Natural killer cell treated with Interleukin-12 subunit alpha and Interleukin-12 subunit beta and Interleukin-15 and Interleukin-18, amount 100 ng/mL, for 72 hours (primary cell): ENCODE measurements around the gene PMFBP1. TPM values are rescaled to one million over a fixed set of nuclear protein-coding genes. Genes with fewer than 3 reads are reported as not detected.

Source experiments
- ATAC-seq, 2 donors: fragments of 150-1000 bp; cut with Tn5 transposase in 1 of 2; sonication (Bioruptor Pico), chemical (Tn5 transposase) in 1 of 2; 2 replicates each; pipeline ENCODE4 v1.10.0; 2021
- DNase-seq: peaks from one replicate; pipeline ENCODE4 v3.0.0; 2022; ENCODE audit warnings: low spot score
- H3K27ac Mint-ChIP-seq, 2 donors: 1 replicate in 1 of 2; 2 replicates in 1 of 2; pipeline ENCODE4 v1.8.0; 2022; ENCODE audit warnings: mixed read lengths in 2 of 2, mild to moderate bottlenecking in 1 of 2, moderate library complexity in 1 of 2
- H3K27me3 Mint-ChIP-seq, 2 donors: 1 replicate in 1 of 2; 2 replicates in 1 of 2; pipeline ENCODE4 v1.8.0; 2022; ENCODE audit warnings: mixed read lengths in 2 of 2
- H3K36me3 Mint-ChIP-seq: one replicate; pipeline ENCODE4 v1.8.0; 2022; ENCODE audit warnings: mixed read lengths
- H3K4me1 Mint-ChIP-seq, 2 donors: 1 replicate in 1 of 2; 2 replicates in 1 of 2; pipeline ENCODE4 v1.8.0; 2022; ENCODE audit warnings: low read depth in 2 of 2, mixed read lengths in 2 of 2, mild to moderate bottlenecking in 1 of 2
- H3K4me3 Mint-ChIP-seq: one replicate; pipeline ENCODE4 v1.8.0; 2022; ENCODE audit warnings: mixed read lengths
- H3K9me3 Mint-ChIP-seq: 2 replicates; pipeline ENCODE4 v1.8.0; 2022; ENCODE audit warnings: mixed read lengths
- total RNA-seq, 2 donors: library from RNA; stranded (reverse); gene quantifications; one replicate each; pipeline ENCODE4 v1.2.3, GENCODE V29; 2022

PMFBP1 gene
- total RNA-seq, 2 donors from 2014 or later, result 0.45 to 0.67 TPM

DNA sequence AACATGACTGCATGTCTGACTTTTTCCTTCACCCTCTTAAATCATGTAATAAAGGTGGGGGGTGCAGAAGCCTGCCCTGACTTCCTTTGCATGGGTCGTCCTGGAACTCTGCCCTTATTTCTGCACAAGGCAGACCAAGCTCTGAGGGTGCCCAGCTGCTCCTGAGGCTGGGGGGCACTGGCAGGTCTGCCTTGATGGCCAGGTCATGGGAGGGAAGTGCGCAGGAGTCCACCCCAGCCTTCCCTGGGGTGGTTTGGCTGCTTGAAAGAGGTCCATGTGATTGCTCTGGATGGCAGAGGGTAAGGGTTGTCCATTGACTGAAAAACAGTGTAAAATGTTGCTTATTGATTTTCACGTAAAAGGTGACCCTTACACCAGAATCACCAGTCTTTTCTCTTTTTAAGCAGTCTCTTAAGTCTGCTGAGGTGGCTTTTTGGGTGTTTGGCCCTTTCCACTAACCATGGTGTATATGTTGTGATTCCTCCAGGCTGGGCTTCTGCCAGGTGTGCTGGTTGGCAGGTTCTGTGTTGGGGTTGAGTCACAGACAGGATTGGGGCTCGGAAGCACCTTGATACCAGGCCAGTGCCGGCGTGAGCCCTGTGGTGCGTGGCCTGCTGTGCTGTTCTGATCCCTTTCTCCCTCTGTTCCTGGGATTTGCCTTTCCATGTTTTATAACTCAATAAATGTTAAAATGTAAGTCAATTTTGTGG, 58.9 kb downstream of the PMFBP1 start:
- Mint-ChIP-seq H3K4me3 (no peak overlapping the region), H3K36me3 (peaks cover 6% of the 10 kb centered on the region), H3K27ac (no peak overlapping the region), H3K27me3 (no peaks in the 10 kb centered on the region), H3K4me1 (no peaks in the 10 kb centered on the region), H3K9me3 (no peaks in the 10 kb centered on the region)
- DNase-seq (no peak), ATAC-seq (no peak)

DNA sequence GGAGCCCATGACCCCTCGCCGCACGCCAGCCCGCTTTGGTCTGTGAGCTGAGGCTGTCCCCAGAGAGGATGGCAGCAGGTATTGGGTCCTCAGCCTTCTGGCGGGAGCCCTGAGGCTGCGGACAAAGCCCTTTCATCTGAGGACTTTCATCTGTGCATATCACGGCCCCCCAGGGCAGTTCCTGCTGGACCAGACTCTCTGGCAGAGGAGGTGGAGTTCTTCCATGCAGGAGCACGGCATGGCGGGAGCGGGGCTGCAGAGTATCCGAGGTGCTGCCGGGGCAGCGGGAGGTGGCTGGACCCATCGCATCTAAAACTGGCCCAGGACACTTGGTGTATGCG, 59.5 kb downstream of the PMFBP1 start:
- Mint-ChIP-seq H3K36me3 (peaks cover 10% of the 10 kb centered on the region), H3K9me3 (no peaks in the 10 kb centered on the region), H3K4me3 (no peak overlapping the region), H3K4me1 (no peaks in the 10 kb centered on the region), H3K27ac (no peak overlapping the region), H3K27me3 (no peaks in the 10 kb centered on the region)
- no peak for ATAC-seq
- DNase-seq, result no peak

DNA sequence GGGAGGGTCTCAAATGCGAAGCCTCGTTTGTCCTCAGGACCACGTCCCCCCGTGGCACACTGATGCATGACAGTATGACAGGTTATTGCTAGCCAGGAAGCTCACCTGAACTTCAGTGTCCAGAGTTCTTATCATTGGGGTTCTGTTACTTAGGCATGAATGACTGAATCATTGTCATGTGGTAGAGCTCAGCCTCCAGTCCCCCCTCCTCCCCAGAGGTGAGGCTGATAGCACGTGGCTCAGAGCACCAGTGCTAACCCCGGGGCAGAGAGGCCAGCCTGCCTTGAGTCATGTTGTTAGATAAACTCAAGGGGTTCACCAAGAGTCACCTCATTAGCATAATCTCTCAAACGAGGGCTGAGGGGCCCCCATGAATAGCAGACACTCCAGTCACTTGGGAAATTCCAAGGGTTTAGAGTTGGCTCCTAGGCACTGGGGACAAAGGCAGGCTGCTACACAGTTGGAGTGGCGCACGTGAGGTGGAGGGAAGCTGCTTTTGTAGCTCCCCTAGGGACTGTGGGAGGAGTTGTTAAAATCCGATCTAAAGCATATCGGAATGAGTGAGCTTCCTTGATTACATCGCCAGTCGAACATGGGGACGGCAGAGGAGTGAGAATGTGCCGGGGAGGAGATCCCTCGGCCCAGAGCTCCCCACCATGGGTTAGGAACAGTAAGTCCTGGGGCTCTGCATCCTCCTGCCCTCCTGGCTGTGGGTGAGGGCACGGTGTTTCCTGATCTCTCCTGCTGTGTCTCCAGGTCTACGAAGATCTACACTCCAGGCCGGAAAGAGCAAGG, 60.1 kb downstream of the PMFBP1 start:
- Mint-ChIP-seq H3K27me3 (no peaks in the 10 kb centered on the region), H3K27ac (no peak overlapping the region), H3K4me1 (no peaks in the 10 kb centered on the region), H3K4me3 (no peak overlapping the region), H3K9me3 (no peaks in the 10 kb centered on the region), H3K36me3 (peaks cover 12% of the 10 kb centered on the region)
- DNase-seq (no peak), ATAC-seq (no peak)

DNA sequence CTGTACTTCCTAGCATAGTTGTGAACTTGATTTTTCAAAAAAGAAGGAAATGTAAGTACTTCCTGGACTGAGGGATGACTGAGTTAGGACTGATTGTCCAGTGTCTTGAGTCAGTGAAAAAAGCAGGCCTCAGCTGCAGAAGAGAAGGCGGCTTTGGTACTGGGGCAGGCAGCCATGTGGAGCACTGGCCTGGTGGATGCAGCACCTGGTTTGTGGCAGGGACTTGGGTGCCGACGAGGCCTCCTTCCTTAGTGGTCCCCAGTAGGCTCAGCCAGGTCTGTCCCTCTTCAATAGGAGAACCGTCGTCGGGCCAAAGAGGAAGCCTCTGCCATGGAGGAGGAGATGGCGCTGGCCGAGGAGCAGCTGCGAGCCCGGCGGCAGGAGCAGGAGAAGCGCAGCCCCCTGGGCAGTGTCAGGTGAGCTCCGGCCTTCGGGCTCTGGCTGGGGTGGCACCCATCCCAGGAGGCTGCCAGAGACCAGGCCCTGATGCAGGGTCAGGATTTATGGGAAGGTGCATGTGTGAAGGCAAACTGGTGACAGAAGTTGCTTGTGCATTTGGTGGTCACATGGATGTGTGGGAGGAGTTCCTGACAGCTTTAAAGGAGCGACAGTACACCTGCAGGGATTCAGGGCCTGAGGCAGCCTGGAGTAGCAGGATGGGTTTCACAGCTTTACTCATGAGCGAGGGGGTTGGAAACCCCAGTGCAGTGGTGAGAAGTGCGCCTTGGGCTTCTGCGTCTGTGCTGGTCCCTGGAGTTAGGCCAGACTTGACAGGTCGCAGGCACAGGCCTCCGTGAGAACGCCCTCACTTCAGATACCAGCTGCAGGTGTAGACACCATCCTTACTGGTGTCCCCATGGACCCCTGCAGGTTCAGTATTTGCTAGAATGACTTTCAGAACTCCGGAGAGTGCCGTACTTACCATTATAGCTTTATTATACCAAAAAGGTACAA, 61.0 kb downstream of the PMFBP1 start:
- DNase-seq, result no peak
- H3K4me3 Mint-ChIP-seq, result no peak overlapping the region
- no peaks in the 10 kb centered on the region for H3K27me3 Mint-ChIP-seq
- no peaks in the 10 kb centered on the region for H3K9me3 Mint-ChIP-seq
- H3K27ac Mint-ChIP-seq, result no peak overlapping the region
- H3K4me1 Mint-ChIP-seq, result no peaks in the 10 kb centered on the region
- peaks cover 18% of the 10 kb centered on the region for H3K36me3 Mint-ChIP-seq
- peak in 1 of 2 donors; percentile 48 for ATAC-seq

DNA sequence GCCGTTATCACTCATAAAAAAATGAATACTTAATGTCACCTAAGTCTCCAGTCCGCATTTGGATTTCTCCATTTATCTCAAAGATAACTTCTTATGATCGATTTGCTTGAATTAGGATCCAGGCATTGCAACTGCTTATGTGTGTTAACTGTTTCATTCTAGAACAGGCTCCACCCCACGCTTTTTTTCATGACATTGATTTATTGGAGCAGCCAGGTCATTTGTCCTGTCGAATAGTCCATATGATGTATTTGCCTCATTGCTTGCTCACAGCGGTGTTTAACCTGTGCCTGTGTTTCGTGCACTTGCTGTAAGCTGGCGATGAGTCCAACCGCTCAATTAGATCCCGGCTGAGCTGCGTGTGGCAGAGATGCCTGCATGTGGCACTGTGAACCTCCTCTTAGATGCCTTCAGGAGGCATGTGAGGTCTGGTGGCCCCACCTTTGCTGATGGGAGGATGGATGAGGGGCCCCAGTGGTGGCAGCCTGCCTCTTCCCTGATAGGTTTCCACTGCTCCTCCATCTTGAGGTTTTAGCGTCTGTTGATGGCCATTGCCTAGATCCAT, 61.9 kb downstream of the PMFBP1 start:
- no peak overlapping the region for H3K4me3 Mint-ChIP-seq
- H3K4me1 Mint-ChIP-seq, result no peaks in the 10 kb centered on the region
- no peak overlapping the region for H3K27ac Mint-ChIP-seq
- peaks cover 24% of the 10 kb centered on the region for H3K36me3 Mint-ChIP-seq
- H3K9me3 Mint-ChIP-seq, result no peaks in the 10 kb centered on the region
- no peak for ATAC-seq
- H3K27me3 Mint-ChIP-seq, result no peaks in the 10 kb centered on the region
- no peak for DNase-seq

DNA sequence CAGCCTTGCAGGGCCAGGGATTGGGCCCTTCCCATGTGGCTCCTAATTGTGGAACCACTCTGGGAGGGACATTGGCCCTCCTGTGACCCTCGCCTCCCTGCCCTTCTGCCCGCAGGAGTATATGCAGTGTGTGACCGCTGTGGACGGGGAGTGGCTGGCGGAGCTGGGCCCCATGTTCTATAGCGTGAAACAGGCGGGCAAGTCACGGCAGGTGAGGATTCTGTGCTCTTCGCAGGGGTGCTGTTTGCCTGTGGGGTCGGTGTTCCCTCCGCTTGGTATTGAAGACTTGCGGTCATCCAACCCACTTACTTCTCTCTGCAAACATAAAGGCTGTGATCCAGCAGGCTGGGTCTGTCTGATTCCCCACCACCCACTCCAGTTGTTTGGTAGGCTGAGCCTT, 62.7 kb downstream of the PMFBP1 start:
- ATAC-seq (no peak), DNase-seq (no peak)
- Mint-ChIP-seq H3K36me3 (peaks cover 24% of the 10 kb centered on the region), H3K4me1 (no peaks in the 10 kb centered on the region), H3K4me3 (no peak overlapping the region), H3K27me3 (no peaks in the 10 kb centered on the region), H3K9me3 (no peaks in the 10 kb centered on the region), H3K27ac (no peak overlapping the region)

DNA sequence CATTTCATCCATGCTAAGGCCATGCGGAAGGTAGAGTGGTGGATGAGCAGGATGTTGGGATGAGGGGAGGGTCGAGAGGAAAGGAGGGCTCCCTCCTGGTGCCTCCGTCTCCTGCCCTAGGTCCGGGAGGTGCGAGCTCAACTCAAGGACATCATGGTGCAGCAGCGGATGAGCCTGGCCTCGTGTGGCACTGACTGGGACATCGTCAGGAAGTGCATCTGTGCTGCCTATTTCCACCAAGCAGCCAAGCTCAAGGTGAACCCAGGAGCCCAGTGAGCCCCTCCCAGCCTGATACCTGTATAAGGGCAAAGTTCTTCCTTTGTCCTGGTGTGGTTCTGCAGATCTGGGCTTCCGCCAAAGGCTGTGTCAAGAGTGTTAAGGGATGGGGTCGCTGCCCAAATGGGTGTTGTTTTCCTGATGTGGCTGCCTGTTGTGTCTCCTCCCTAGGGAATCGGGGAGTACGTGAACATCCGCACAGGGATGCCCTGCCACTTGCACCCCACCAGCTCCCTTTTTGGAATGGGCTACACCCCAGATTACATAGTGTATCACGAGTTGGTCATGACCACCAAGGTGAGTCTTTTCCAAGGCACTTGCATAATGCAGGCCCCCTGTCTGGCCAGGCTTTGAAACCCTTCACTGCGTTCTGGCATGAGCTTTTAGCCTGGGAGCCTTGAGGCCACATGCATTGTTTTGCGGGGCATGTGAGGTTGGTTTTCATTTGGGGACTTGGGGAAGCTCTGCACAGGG, 63.4 kb downstream of the PMFBP1 start:
- Mint-ChIP-seq H3K27me3 (no peaks in the 10 kb centered on the region), H3K9me3 (no peaks in the 10 kb centered on the region), H3K36me3 (peaks cover 25% of the 10 kb centered on the region), H3K4me1 (no peaks in the 10 kb centered on the region), H3K4me3 (no peak overlapping the region), H3K27ac (no peak overlapping the region)
- ATAC-seq, result no peak
- no peak for DNase-seq

DNA sequence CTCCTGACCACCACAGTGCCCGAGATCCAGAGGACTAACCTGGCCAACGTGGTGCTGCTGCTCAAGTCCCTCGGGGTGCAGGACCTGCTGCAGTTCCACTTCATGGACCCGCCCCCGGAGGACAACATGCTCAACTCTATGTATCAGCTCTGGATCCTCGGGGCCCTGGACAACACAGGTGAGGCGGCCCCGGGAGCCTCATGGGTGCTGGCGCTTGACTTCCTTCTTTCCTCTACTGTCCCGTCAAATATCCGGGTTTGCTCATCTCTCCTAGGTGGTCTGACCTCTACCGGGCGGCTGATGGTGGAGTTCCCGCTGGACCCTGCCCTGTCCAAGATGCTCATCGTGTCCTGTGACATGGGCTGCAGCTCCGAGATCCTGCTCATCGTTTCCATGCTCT, 64.6 kb downstream of the PMFBP1 start:
- peaks cover 35% of the 10 kb centered on the region for H3K36me3 Mint-ChIP-seq
- H3K9me3 Mint-ChIP-seq, result no peaks in the 10 kb centered on the region
- no peak overlapping the region for H3K27ac Mint-ChIP-seq
- no peak overlapping the region for H3K4me3 Mint-ChIP-seq
- DNase-seq (no peak), ATAC-seq (no peak)
- H3K27me3 Mint-ChIP-seq, result no peaks in the 10 kb centered on the region
- H3K4me1 Mint-ChIP-seq, result no peaks in the 10 kb centered on the region

DNA sequence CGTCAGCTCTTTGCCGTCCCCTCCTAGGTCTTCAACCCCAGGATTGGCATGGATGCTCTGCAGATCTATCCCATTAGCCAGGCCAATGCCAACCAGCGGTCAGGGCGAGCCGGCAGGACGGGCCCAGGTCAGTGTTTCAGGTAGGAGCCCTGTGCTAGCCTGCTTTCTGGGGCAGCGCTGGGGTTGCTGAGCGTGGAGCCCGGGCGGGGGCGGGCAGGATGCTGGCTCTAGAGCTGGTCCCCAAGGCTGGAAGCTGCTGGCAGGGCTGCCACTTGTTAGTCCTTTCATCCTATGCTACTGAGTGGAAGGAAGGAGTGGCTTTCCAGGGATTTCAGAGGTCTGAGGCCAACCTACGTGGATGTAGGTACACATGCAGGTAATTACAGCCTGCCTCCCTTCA, 66.0 kb downstream of the PMFBP1 start:
- ATAC-seq (no peak), DNase-seq (no peak)
- H3K9me3 Mint-ChIP-seq, result no peaks in the 10 kb centered on the region
- H3K4me1 Mint-ChIP-seq, result no peaks in the 10 kb centered on the region
- H3K27ac Mint-ChIP-seq, result no peak overlapping the region
- H3K36me3 Mint-ChIP-seq, result peaks cover 44% of the 10 kb centered on the region
- H3K27me3 Mint-ChIP-seq, result no peaks in the 10 kb centered on the region
- H3K4me3 Mint-ChIP-seq, result no peak overlapping the region

DNA sequence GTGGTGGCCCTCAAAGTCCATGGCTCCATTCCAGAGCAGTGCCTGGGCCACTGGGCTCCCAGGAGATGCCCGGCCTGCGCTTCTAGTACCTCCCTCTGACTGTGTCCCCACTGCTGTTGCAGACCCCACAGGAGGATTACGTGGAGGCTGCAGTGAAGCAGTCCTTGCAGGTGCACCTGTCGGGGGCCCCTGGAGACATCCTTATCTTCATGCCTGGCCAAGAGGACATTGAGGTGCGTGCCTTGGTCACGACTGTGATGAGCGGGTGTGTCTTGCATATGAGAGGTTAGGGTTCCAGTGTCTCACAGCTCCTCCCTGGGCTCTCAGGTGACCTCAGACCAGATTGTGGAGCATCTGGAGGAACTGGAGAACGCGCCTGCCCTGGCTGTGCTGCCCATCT, 67.0 kb downstream of the PMFBP1 start:
- H3K4me3 Mint-ChIP-seq, result no peak overlapping the region
- no peak overlapping the region for H3K27ac Mint-ChIP-seq
- DNase-seq (no peak), ATAC-seq (no peak)
- no peaks in the 10 kb centered on the region for H3K4me1 Mint-ChIP-seq
- H3K36me3 Mint-ChIP-seq, result peaks cover 41% of the 10 kb centered on the region
- H3K27me3 Mint-ChIP-seq, result no peaks in the 10 kb centered on the region
- no peaks in the 10 kb centered on the region for H3K9me3 Mint-ChIP-seq

DNA sequence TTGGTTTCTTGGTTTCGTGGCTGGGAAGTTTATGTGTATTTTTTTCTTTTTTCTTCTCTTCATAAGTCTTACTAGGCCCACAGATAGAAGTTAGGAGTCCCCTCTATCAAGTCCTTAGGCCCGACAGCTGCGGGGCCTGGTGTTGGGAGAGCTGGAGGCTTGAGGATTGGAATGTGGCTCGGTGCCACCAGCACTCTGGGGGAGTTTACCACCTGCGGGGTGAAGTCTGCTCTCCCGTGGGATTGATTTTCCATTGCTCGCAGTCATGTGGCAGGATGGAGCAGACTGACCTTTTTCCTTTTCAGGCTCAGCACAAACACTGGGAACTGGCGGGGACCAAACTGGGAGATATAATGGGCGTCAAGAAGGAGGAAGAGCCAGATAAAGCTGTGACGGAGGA, 70.8 kb downstream of the PMFBP1 start:
- Mint-ChIP-seq H3K27ac (no peak overlapping the region), H3K36me3 (peaks cover 55% of the 10 kb centered on the region), H3K27me3 (no peaks in the 10 kb centered on the region), H3K4me3 (no peak overlapping the region), H3K4me1 (peaks cover 17 to 18% of the 10 kb centered on the region in 2 donors), H3K9me3 (no peaks in the 10 kb centered on the region)
- DNase-seq, result no peak
- ATAC-seq, result no peak

DNA sequence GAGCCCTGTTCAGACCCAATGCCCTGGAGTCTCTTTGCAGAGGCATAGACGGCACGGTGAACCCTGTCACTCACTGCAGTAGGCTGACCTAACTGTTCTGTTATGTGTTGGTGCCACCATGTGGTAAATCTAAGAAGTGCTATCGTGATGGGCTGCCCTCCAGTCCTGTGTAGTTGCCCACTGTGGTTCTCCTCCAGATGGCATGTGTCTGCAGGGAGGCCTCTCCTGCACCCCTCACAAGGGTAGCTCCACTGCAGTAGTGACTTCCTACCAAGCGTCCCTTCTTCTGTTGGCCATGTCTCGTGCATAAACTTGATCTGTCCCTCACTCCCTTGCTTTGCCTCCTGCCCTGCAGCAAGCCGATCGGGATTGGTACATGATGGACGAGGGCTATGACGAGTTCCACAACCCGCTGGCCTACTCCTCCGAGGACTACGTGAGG, 72.6 kb downstream of the PMFBP1 start:
- ATAC-seq (peak; percentile 73), DNase-seq (no peak)
- Mint-ChIP-seq H3K27me3 (no peaks in the 10 kb centered on the region), H3K27ac (no peak overlapping the region), H3K4me3 (no peak overlapping the region), H3K36me3 (peaks cover 52% of the 10 kb centered on the region), H3K4me1 (peaks cover 34 to 35% of the 10 kb centered on the region in 2 donors), H3K9me3 (no peaks in the 10 kb centered on the region)

DNA sequence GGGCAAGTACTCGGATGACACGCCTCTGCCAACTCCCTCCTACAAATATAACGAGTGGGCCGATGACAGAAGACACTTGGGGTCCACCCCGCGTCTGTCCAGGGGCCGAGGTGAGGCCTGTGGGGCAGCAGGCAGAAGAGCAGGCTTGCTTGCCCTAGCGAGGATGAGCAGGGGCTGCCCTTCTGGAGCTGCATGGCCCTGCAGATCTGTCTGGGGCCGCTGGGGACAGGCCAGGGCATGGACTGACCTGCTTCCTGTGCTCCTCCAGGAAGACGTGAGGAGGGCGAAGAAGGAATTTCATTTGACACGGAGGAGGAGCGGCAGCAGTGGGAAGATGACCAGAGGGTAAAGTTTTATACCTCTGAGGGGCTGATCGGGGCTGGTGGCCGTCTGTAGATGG, 73.0 kb downstream of the PMFBP1 start:
- Mint-ChIP-seq H3K27me3 (no peaks in the 10 kb centered on the region), H3K36me3 (peaks cover 55% of the 10 kb centered on the region)

More for the DNA sequence above, 73.0 kb downstream of the PMFBP1 start:
- DNase-seq, result no peak
- Mint-ChIP-seq H3K4me3 (no peak overlapping the region), H3K9me3 (no peaks in the 10 kb centered on the region), H3K27ac (no peak overlapping the region), H3K4me1 (peaks cover 37 to 38% of the 10 kb centered on the region in 2 donors)
- no peak for ATAC-seq
